GM18858 (cell line): ENCODE data around the gene SPATA17.
"Not testable (repeated sequence)": the region's sequence is repeated elsewhere in the genome, so short reads cannot be mapped to it uniquely, and the experiment has no call there.

Experiments used
- ATAC-seq: cut with Tn5 transposase; IDR thresholded peaks from one replicate; pipeline ENCODE4 v1.9.1; 2021; ENCODE audit not compliant: unreplicated experiment

The SPATA17 gene, protein sequence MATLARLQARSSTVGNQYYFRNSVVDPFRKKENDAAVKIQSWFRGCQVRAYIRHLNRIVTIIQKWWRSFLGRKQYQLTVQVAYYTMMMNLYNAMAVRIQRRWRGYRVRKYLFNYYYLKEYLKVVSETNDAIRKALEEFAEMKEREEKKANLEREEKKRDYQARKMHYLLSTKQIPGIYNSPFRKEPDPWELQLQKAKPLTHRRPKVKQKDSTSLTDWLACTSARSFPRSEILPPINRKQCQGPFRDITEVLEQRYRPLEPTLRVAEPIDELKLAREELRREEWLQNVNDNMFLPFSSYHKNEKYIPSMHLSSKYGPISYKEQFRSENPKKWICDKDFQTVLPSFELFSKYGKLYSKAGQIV

DNA sequence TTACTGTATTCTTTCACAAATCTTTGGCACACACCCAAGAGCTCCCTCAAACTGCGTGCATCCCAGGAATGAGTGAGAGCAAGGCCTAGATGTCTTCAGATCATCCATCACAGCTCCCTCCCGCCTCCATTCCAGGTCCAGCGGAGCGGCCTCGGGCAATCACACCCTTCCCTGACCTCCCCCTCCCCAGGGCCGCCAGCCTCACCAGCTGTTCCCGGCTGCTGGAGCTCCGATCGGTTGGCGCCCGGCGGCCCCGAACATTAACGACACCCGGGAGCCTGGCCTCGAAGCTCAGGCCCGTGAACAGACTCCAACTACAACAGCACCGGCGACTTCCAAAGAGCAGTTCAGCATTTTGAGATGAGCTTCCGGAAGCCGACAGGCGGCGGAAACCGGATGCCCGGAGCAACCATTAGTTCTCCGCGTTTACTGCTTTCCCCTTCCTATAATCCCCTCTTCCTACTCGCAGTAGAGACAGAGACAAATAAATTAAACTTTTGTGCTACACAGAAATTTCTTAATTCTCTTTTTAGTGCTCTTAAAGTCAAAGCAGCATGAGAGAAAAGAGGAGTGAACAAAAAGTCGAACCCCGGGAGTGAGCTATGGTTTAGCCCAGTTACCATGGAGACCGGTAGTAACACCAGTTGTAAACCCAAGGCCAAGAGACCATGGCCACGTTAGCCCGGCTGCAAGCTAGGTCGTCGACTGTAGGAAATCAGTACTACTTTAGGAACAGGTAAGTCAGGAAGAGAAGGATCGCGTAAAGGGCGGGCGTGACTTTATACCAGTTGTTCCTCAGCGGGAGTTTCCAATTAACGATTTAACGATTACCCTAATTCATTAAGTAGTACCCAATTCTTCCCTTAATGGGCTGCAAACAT is at the start of gene SPATA17, which contains the start of gene GPATCH2:
Gene SPATA17, plus strand, starts transcription at position 634 of the 881 bp plus-strand sequence. Its CDS starts 35 bp downstream, at position 669.
Gene GPATCH2, minus strand, starts transcription at position 380 of the 881 bp plus-strand sequence. Its CDS starts 119 bp downstream, at position 261.
- ATAC-seq = peak; percentile 96

DNA sequence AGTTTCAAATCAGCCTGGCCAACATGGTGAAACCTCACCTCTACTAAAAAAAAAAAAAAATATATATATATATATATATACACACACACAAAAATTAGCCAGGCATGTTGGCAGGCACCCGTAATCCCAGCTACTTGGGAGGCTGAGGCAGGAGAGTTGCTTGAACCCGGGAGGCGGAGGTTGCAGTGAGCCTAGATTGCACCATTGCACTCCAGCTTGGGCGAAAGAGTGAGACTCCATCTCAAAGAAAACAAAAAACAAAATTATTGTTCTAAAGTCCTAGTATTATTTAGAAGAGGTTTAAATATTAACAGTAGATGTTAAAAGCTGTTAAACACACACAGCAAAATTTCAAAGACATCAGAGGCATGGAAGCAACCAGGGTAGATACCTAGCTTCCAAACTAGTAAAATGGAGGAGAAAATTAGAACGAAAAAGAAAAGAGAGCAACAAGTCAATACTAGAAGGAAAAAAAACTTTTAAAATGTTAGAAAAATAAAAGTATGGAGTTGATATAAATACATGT is 46.8 kb upstream of the SPATA17 start:
- ATAC-seq = not testable (repeated sequence)

- no peak for ATAC-seq
Observed at GRCh38 chr1:217585577-217585976, 45.6 kb upstream of the SPATA17 start.

GRCh38 chr1:217586586-217586985 is 44.6 kb upstream of the SPATA17 start:
- ATAC-seq = no peak

GRCh38 chr1:217590598-217590997 is 40.5 kb upstream of the SPATA17 start:
- ATAC-seq = no peak

DNA sequence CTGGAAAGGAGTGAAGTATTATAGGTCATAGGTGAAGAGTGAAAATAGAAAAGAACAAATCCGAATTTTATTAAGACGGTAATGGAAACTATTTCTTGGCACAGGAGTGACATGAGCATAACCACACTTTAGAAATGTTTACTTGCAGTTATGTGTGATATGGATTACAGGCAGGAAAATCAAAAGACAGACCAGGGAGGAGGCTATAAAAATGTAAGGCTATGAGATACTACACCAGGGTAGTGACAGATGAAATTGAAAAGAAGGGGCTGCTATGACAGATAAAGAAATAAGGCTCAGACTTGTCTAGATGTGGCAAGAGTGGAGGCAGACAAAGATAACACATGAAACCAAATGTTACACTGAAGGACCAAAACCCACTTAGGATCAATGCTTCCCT is 32.0 kb upstream of the SPATA17 start:
- no peak for ATAC-seq

GRCh38 chr1:217602380-217602779 is 28.8 kb upstream of the SPATA17 start:
- ATAC-seq = no peak

DNA sequence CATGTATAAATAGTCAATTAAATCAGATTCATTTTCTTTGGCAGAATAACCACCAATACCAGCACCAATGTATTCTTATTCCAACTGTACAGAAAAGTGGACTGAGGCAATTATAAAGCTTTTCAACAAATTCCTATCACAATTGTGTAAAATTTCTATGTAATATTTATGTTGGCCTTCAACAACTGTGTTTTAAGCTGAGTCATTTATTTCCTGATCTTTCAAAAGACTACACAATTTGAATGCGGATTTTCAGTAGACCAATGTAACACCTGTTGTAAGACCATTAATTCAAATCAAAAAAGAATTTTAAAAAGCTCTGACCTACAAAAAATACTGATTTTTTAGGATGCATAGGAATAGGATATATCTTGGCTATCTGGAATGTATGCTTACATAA is 25.8 kb upstream of the SPATA17 start:
- ATAC-seq = no peak

- ATAC-seq = no peak
Observed at GRCh38 chr1:217614200-217614712, 16.9 kb upstream of the SPATA17 start.

- ATAC-seq = no peak
Observed at GRCh38 chr1:217617126-217617525, 14.0 kb upstream of the SPATA17 start.

- peak; percentile 100 for ATAC-seq
Observed at GRCh38 chr1:217620814-217621213, 10.3 kb upstream of the SPATA17 start.

DNA sequence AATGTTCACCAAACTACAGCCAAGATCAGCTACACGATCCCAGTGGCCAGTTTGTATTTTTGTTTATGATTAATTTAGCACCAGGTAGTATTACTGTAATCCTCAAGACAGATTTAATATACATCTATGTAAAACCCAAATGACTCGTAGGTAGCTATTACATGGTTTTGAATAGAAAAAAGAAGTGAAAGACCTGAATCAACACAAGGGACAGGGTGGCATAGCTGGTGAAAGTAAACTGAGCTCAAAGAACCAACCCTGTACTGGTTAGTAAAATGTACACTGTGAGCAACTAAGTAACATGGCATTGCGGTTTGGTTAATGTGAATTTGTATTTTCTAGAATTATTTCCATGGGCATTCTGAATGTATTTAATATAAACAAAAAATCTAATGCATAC is 9.1 kb upstream of the SPATA17 start:
- no peak for ATAC-seq

DNA sequence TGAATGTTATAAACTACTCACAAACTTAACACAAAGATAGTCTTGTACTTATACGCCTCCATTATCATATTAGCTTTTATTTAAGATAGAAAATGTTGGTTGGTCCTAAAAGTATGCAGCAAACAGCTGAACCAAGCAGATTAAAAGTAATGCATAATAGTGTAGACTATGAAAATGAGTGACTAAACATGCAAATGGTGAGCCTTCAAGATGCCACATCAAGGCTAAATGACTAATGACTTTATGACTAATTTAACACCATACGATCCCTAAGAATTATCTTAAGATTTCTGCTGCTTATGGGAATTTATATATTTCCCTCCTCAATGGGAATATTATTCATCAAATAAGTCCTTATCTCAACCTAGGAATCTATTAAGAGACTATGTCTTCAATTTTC is 4.8 kb upstream of the SPATA17 start:
- ATAC-seq = no peak

DNA sequence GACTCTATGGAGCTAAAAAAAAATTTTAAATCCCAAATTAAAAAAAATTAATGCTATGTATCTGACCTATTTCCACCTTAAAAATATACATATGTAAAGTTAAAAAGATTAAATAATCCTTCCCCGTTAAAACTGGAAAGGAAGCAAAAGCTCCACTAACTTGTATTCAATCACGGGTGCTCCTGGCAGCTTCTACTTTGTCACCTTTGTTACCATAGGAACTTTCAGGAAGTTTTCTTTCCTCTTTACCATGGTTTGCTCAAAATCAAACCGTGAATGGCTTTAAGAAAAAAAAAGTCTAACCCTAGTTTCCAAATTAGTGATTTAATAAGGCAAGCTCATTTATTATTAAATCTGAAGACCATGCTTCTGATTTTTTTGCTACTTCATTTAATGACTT is 3.7 kb upstream of the SPATA17 start:
- ATAC-seq = no peak

DNA sequence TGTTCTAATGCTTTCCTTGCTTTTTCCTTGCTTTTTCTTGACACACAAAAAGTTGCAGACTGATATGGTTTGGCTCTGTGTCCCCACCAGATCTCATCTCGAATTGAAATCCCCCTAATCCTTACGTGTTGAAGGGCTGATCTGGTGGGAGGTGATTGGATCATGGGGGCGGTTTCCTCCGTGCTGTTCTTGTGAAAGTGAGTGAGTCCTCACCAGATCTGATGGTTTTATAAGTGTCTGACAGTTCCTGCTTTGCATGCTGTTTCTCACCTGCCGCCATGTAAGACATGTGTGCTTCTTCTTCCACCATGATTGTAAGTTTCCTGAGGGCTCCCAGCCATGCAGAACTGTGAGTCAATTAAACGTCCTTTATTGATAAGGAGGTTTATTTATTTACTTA is 11.3 kb downstream of the SPATA17 start:
- ATAC-seq = no peak

DNA sequence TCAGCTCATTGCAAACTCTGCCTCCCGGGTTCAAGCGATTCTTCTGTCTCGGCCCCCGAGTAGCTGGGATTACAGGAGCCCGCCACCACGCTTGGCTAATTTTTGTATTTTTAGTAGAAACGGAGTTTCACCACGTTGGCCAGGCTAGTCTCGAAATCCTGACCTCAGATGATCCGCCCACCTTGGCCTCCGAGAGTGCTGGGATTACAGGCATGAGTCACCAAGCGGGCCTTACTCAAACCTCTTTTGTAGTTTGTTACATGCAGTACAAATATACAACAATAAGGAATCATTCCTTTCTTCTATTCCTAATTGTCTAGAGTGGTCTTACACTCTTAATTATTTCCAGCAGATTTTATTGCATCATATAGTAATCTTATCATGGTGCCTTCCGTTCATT is 16.6 kb downstream of the SPATA17 start:
- no peak for ATAC-seq

GRCh38 chr1:217650674-217651073 is 19.5 kb downstream of the SPATA17 start:
- ATAC-seq = no peak

DNA sequence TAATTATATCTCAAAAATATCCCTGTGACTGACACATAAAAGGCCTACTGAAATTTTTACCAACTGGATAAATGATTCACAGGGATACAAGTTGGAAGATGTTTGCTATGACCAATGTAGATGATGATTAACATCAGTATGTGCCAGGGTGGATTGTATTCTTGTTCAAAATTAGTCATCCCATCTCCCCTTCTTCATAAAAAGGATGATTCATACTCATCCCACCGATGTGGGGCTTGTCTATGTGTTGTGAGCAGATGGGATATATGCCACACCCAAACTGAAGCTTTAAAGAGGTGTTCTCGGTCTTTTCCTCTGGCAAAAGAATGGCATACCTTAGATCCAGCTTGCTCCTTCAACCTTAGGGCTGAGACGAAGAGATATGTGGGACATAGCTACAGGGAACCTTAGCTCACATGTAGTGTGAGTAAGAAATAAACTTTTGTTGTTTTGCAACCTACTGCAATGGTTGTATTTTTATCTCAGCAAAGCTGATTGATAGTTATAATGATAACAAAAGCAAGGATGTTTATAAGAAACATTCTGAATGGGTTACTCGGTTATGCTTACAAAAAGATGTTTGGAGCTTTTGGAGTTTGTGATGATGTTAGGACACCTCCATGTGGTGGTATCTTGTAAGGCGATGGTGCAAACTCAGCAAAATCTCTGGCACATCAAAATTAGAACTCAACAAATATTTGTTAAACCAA is 29.4 kb downstream of the SPATA17 start:
- ATAC-seq = no peak

DNA sequence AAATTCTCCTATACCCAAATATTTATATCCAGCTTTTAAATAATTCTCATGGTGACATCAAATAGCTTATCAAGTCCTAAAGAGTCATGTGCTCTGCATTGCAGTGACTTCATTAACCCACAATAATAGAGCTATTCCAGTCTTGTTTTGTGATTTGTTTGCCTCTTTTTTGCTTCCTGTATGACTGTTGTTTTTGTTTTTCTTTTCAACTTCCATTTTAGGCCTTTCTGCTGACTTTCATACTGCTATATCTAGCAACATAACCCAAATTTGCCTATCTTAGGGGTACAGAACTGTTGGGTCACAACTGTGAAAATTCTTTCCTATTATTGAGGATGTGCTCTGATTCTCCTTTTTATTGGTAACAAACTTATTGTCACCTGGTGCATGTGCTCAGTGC is 30.3 kb downstream of the SPATA17 start:
- ATAC-seq = no peak

- no peak for ATAC-seq
Observed at GRCh38 chr1:217668351-217668940, 37.3 kb downstream of the SPATA17 start.
